HCT116 (cell line): Measurements from ENCODE around the gene SLC6A6. TPM values are rescaled to one million over a fixed set of nuclear protein-coding genes. Genes with fewer than 3 reads are reported as not detected.

ENCODE experiments used
- ATAC-seq: fragments of 200-7000 bp; cut with Tn5 transposase; 2 replicates; pipeline ENCODE4 v1.9.1; 2020; ENCODE audit warnings: mild to moderate bottlenecking, moderate library complexity
- BruUV-seq: library from RNA; stranded (reverse); fragments of 400-500 nt; replicated peaks from 2 replicates; lab custom pipeline; 2021; lab: Mats Ljungman, UMichigan
- CTCF ChIA-PET: fragments of 300-600 bp; sonication (Branson Sonifier 250); formaldehyde crosslinking; loops from one replicate; lab custom pipeline; 2021; ENCODE audit warnings: antibody characterized with exemption; lab: Charles Lee
- POLR2A ChIA-PET: fragments of 300-600, 350-600 bp; sonication (Branson Sonifier 250); formaldehyde crosslinking; loops from one replicate; lab custom pipeline; 2021; ENCODE audit warnings: antibody characterized with exemption; lab: Charles Lee
- RAD21 ChIA-PET, 2 experiments: fragments of 300-600 bp; sonication (Branson Sonifier 250); formaldehyde crosslinking; loops; one replicate each; lab custom pipeline; 2023; ENCODE audit warnings: low total read pairs in 2 of 2; ENCODE audit not compliant: uncharacterized antibody in 2 of 2, unreplicated experiment in 2 of 2, low non-redundant PET in 1 of 2; lab: Charles Lee
- DNase-seq: peaks from one replicate; pipeline ENCODE4 v3.0.0-alpha.2; 2010; ENCODE audit warnings: low read depth, low spot score
- H2AFZ ChIP-seq: fragments of 200-600 bp; shearing (Covaris generic), sonication (generic); 2 replicates; pipeline ENCODE4 v1.6.1; 2017; ENCODE audit warnings: low read depth, mixed run types, mixed read lengths, antibody characterized with exemption, low read length; ENCODE audit not compliant: poor library complexity, severe bottlenecking
- H3K27ac ChIP-seq: 2 replicates; pipeline ENCODE4 v1.5.1; 2012; ENCODE audit warnings: low read depth, low read length
- H3K27me3 ChIP-seq: fragments of 200-600 bp; sonication (generic); 2 replicates; pipeline ENCODE4 v1.6.1; 2016; ENCODE audit warnings: mixed run types, low read length, mixed read lengths; ENCODE audit not compliant: insufficient read depth
- H3K36me3 ChIP-seq, 2 experiments: fragments of 200-500 bp in 1 of 2; fragments of 200-600 bp in 1 of 2; sonication (Bioruptor generic) in 1 of 2; sonication (generic) in 1 of 2; 2 replicates each; pipeline versions ENCODE4 v1.5.1 to v1.6.1; 2014 to 2016; ENCODE audit warnings: low read length in 2 of 2, inconsistent platforms in 1 of 2, mixed read lengths in 1 of 2, mixed run types in 1 of 2; ENCODE audit not compliant: insufficient read depth in 2 of 2, control insufficient read depth in 1 of 2
- H3K4me1 ChIP-seq, 2 experiments: fragments of 200-600 bp in 1 of 2; sonication (generic) in 1 of 2; 2 replicates each; pipeline versions ENCODE4 v1.5.1 to v1.6.1; 2012 to 2017; ENCODE audit warnings: low read length in 2 of 2, inconsistent platforms in 1 of 2, mild to moderate bottlenecking in 1 of 2, mixed read lengths in 1 of 2, mixed run types in 1 of 2, moderate library complexity in 1 of 2; ENCODE audit not compliant: insufficient read depth in 2 of 2, control insufficient read depth in 1 of 2
- H3K4me2 ChIP-seq: fragments of 200-600 bp; sonication (generic); 2 replicates; pipeline ENCODE4 v1.6.1; 2017; ENCODE audit warnings: mixed run types, low read length, mixed read lengths
- H3K4me3 ChIP-seq, 2 experiments: fragments of 200-600 bp in 1 of 2; sonication (generic) in 1 of 2; replicated peaks in 1 of 2; 2 replicates each; pipeline ENCODE4 v1.5.1; 2011 to 2016; ENCODE audit warnings: low read length in 2 of 2, control low read depth in 1 of 2, low read depth in 1 of 2, mild to moderate bottlenecking in 1 of 2, mixed read lengths in 1 of 2, mixed run types in 1 of 2
- H3K79me2 ChIP-seq: fragments of 200-600 bp; sonication (generic); 2 replicates; pipeline ENCODE4 v1.6.1; 2017; ENCODE audit warnings: mild to moderate bottlenecking, mixed run types, low read length, moderate library complexity, mixed read lengths; ENCODE audit not compliant: insufficient read depth
- H3K9ac ChIP-seq: fragments of 200-600 bp; sonication (generic); 2 replicates; pipeline ENCODE4 v1.6.1; 2016; ENCODE audit warnings: low read length, mixed read lengths
- H3K9me2 ChIP-seq: fragments of 200-600 bp; sonication (generic), shearing (Covaris generic); 2 replicates; pipeline ENCODE4 v1.6.1; 2017; ENCODE audit warnings: mixed run types, mild to moderate bottlenecking, moderate library complexity; ENCODE audit not compliant: insufficient read depth
- H3K9me3 ChIP-seq, 2 experiments: fragments of 200-500 bp in 1 of 2; fragments of 200-600 bp in 1 of 2; sonication (Bioruptor generic) in 1 of 2; sonication (generic) in 1 of 2; 2 replicates each; pipeline ENCODE4 v1.6.1; 2014 to 2017; ENCODE audit warnings: low read length in 2 of 2, mixed read lengths in 2 of 2, inconsistent platforms in 1 of 2, low read depth in 1 of 2, mild to moderate bottlenecking in 1 of 2, mixed run types in 1 of 2, moderate library complexity in 1 of 2; ENCODE audit not compliant: control insufficient read depth in 1 of 2, insufficient read depth in 1 of 2
- H4K20me1 ChIP-seq: fragments of 200-600 bp; sonication (generic), shearing (Covaris generic); 2 replicates; pipeline ENCODE4 v1.6.1; 2017; ENCODE audit warnings: mixed run types, mild to moderate bottlenecking, moderate library complexity; ENCODE audit not compliant: insufficient read depth
- ATF3 ChIP-seq: IDR thresholded peaks from 2 replicates; pipeline ENCODE4 v1.6.1; 2012
- CEBPB ChIP-seq: IDR thresholded peaks from 2 replicates; pipeline ENCODE4 v1.6.1; 2012; ENCODE audit warnings: low read depth
- EGR1 ChIP-seq: IDR thresholded peaks from 2 replicates; pipeline ENCODE4 v1.6.1; 2012; ENCODE audit warnings: low read depth
- ELF1 ChIP-seq: IDR thresholded peaks from 2 replicates; pipeline ENCODE4 v1.6.1; 2012; ENCODE audit warnings: low read depth, borderline replicate concordance
- EZH2phosphoT487 ChIP-seq: fragments of 200-600 bp; IDR thresholded peaks from 2 replicates; pipeline ENCODE4 v1.6.1; 2018; ENCODE audit warnings: antibody characterized with exemption, borderline replicate concordance
- FOSL1 ChIP-seq: IDR thresholded peaks from 2 replicates; pipeline ENCODE4 v1.6.1; 2012; ENCODE audit warnings: low read depth
- POLR2AphosphoS5 ChIP-seq: IDR thresholded peaks from 2 replicates; pipeline ENCODE4 v1.6.1; 2011; ENCODE audit warnings: mild to moderate bottlenecking, low read depth, low read length, moderate library complexity
- RAD21 ChIP-seq: IDR thresholded peaks from 2 replicates; pipeline ENCODE4 v1.6.1; 2012; ENCODE audit warnings: low read depth, mild to moderate bottlenecking
- REST ChIP-seq: IDR thresholded peaks from 2 replicates; pipeline ENCODE4 v1.6.1; 2012; ENCODE audit warnings: low read depth
- SIN3A ChIP-seq: IDR thresholded peaks from 2 replicates; pipeline ENCODE4 v1.6.1; 2012; ENCODE audit warnings: low read depth
- SP1 ChIP-seq: IDR thresholded peaks from 2 replicates; pipeline ENCODE4 v1.6.1; 2012; ENCODE audit warnings: low read depth
- TCF7L2 ChIP-seq: IDR thresholded peaks from 2 replicates; pipeline ENCODE4 v1.7.0; 2011; ENCODE audit warnings: borderline replicate concordance, inconsistent platforms; ENCODE audit not compliant: insufficient read depth, insufficient read length; ENCODE audit errors: extremely low read depth
- ZBTB33 ChIP-seq: IDR thresholded peaks from 2 replicates; pipeline ENCODE4 v1.6.1; 2011; ENCODE audit warnings: mild to moderate bottlenecking, low read length, moderate library complexity; ENCODE audit not compliant: insufficient replicate concordance; ENCODE audit errors: extremely low read depth
- intact Hi-C: fragments of 100-400 bp; cut with micrococcal nuclease; formaldehyde crosslinking; loops from 2 replicates; pipeline ENCODE4 v1.10.0; 2022
- total RNA-seq: library from RNA; stranded (reverse); gene quantifications from one replicate; pipeline ENCODE4 v1.2.1, GENCODE V29; 2021; ENCODE audit not compliant: unreplicated experiment

SLC6A6 gene
- total RNA-seq, 1 experiment from 2014 or later: 36.3 TPM

GRCh38 chr3:14396031-14396692 is 6.2 kb upstream of the SLC6A6 start:
- no peaks in the 10 kb centered on the region for H3K79me2 ChIP-seq
- no peak for ATAC-seq
- no peaks in the 10 kb centered on the region for H3K4me1 ChIP-seq
- no peaks in the 10 kb centered on the region for H3K9me2 ChIP-seq
- no peak overlapping the region for H3K4me3 ChIP-seq
- no peak for DNase-seq
- no peaks in the 10 kb centered on the region for H3K36me3 ChIP-seq
- ChIA-PET RAD21 (no interaction called here), CTCF (no interaction called here), POLR2A (no interaction called here)
- intact Hi-C loops: no loop called here
- no peaks in the 10 kb centered on the region for H3K9me3 ChIP-seq
- no peak overlapping the region for H2AFZ ChIP-seq
- H3K27me3 ChIP-seq: no peaks in the 10 kb centered on the region
- TF ChIP-seq ZBTB33 (no peak), TCF7L2 (no peak), SP1 (no peak), EZH2phosphoT487 (no peak), EGR1 (no peak), ELF1 (no peak), FOSL1 (no peak), POLR2AphosphoS5 (no peak), REST (no peak), ATF3 (no peak), CEBPB (no peak), SIN3A (no peak), RAD21 (no peak)
- H4K20me1 ChIP-seq: no peaks in the 10 kb centered on the region
- BruUV-seq: no TSS peak
- no peak overlapping the region for H3K9ac ChIP-seq
- H3K4me2 ChIP-seq: no peak overlapping the region
- H3K27ac ChIP-seq: no peak overlapping the region
